ENCODE results near the gene FAIM2. TPM values are rescaled to one million over a fixed set of nuclear protein-coding genes. Genes with fewer than 3 reads are reported as not detected.
A peak's percentile ranks its signal among the peaks of the same experiment; 100 is the strongest.

FAIM2 gene
- total RNA-seq, 1 donor from 2014 or later, result 2.3 TPM

DNA sequence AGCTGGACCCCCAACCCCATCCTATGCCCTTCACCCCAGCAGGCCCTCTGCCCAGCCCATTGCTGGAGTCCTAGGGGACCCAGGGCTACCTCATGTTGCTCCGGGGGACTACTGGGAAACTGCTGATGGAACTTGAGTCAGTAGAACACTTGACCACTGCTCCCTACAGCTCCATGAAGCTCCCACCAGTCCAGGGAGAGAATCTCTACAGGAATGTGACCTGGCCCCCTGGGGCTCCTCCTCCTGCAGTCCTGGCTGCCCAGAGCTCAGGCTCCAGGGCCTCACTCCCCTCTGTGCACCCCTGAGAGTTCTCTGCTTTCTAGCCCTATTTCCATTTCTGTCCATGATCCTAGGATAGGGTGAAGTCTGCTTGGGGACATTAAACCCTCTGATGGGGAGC, 36.0 kb upstream of the FAIM2 start:
- no peak for DNase-seq (ENCODE audit: low read depth)

GRCh38 chr12:49939307-49939706, 35.6 kb upstream of the FAIM2 start:
- DNase-seq (ENCODE audit: low read depth), result no peak

- peak; percentile 23 for DNase-seq (ENCODE audit: low read depth)
Observed at GRCh38 chr12:49937639-49938300, 34.1 kb upstream of the FAIM2 start.

GRCh38 chr12:49936925-49937324, 33.2 kb upstream of the FAIM2 start:
- DNase-seq (ENCODE audit: low read depth), result no peak

DNA sequence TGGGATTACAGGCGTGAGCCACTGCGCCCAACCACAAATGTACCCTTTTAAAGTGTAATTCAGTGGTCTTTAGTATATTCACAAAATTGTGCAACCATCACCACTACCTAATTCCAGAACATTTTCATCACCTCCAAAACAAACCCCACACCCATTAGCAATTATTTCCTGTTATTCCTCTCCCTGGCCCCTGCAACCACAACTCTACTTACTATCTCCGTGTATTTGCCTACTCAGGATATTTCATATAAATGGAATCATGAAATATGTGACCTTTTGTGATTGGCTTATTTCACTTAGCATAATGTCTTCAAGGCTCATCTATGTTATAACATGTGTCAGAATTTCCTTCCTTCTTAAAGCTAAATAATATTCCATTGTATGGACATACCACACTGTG, 30.8 kb upstream of the FAIM2 start:
- no peak for DNase-seq (ENCODE audit: low read depth)

DNA sequence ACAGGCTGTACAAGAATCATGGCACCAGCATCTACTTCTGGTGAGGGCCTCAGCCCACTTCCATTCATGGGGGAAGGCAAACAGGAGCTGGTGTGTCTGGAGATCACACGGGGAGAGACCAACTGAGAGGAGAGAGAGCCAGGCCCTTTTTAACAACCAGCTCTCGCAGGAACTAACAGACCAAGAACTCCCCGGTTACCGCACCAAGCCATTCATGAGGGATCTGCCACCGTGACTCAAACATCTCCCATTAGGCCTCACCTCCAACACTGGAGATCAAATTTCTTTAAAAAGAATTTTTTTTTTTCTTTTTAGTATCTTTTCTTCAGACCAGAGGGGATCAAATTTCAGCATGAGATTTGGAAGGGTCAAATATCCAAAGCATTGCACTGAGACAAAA, 30.1 kb upstream of the FAIM2 start:
- DNase-seq (ENCODE audit: low read depth), result peak; percentile 65

- no peak for DNase-seq (ENCODE audit: low read depth)
Observed at GRCh38 chr12:49932533-49933130, 28.9 kb upstream of the FAIM2 start.

DNA sequence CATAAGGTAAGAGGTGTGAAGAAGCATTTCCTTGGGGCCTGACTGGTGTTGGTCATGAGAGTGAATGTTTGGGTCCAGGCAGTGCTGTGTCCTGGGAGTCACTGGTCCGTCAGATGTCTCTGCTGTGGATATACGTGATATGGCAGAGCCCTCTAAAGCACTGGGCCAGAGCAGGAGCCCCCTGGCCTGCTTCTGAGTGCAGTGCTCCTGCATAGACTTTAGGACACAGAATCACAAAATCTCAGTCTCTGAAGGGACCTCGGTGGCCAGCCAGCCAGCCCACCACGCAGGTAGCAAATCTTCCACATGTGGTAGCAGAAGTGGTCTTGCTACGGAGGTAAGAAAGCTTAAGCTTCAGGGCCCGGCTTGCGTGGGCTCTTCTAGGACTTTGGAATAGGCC, 28.3 kb upstream of the FAIM2 start:
- DNase-seq (ENCODE audit: low read depth), result no peak

DNA sequence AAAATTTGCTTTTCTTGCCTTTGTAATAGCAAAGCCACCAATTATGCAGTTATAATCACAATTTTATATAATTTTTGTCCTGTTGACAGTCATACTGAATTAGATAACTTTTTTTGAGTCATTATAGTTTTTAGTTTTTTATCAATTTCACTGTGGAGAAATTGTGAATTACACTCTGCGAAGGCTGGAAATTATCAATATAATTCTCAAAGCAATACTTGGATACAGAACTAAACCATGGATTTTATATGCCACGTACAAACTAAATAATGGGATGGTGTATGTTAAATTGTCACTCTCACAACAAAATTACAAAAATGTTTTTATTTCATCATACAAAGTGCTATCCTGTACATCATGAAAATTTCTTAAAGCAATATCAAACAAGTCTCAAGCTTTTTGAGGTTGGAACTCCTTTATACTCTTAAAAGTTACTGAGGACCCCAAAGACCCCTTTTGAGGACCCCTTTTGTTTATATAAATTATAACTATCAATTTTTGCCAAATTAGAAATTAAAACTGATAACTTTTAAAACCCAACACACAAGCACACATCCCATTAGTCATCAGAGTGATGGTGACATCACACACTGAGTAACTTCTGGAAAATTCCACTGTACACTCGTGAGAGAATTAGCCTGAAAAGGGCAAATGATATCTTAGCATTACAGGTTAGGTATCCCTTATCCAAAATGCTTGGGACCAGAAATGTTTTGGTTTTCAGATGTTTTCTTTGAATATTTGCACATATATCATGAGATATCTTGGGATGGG, 27.0 kb upstream of the FAIM2 start:
- peak; percentile 46 for DNase-seq (ENCODE audit: low read depth)

- no peak for DNase-seq (ENCODE audit: low read depth)
Observed at GRCh38 chr12:49929581-49929980, 25.9 kb upstream of the FAIM2 start.

GRCh38 chr12:49928471-49928870, 24.8 kb upstream of the FAIM2 start:
- DNase-seq (ENCODE audit: low read depth), result no peak

- DNase-seq (ENCODE audit: low read depth), result no peak
Observed at GRCh38 chr12:49925433-49926204, 21.9 kb upstream of the FAIM2 start.

GRCh38 chr12:49924628-49925246, 21.0 kb upstream of the FAIM2 start:
- DNase-seq (ENCODE audit: low read depth), result no peak

DNA sequence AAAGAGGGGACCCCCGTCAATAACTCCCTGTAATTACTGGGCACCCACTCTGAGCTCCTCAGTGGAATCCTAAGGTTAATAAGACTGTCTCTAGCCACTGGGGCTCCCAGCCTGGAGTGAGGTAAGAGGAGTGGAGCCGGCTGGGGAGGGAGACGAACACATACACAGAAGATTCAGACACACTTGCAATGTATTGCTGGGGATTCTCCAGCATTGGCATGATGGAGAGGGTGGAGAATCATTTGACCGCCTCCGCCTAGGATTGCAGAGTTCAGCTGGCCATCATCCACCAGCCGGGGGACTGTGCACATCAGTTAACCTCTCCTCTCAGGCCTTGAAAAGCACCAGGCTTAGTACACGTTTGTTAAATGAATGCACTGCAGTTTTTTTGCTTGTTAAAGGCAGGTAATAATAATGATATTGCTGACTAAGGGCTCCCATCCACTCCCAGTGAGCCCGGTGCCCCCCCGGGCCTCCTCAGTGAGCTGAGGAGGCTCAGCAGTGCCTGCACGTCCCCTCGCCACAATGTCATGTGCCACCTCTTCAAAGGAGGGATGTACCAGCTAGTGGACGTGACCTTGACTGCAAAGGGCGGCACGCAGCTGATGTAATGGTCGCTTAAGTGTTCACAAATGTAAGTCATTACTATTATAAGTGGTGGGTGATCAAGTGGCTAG, 20.3 kb upstream of the FAIM2 start:
- no peak for DNase-seq (ENCODE audit: low read depth)

GRCh38 chr12:49923035-49923644, 19.4 kb upstream of the FAIM2 start:
- DNase-seq (ENCODE audit: low read depth), result no peak

DNA sequence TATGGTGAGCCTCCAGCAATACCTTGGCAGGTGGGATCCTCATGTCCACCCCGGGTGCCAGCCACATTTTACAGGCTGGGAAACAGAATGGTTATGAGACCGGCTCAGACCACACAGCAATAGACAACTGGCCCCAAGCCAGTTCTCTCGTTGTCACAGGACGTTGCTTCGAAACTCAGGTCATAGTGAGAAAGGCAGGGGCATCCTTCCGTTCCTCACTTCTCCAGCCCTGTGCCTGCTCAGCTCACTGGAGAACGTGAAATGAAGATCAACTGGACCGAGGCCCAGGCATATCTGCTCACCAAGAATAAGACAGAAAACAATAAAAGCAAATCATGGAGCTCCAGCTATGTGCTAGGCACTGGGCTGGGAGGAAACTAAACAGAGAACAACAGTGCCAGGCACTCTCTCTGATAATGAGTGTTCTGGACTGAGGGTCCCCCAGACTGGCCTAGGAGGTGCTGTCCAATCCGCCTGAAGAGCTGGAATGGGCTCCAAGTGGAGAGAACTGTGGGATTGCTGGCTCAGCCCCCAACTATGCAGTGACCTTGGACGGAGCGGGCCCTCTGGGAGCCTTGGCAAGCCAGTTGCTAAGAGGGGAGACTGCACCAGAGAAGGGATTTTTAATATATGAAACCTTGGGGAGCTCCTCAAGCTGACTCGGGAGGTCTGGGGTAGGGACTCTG, 18.8 kb upstream of the FAIM2 start:
- DNase-seq (ENCODE audit: low read depth), result no peak

DNA sequence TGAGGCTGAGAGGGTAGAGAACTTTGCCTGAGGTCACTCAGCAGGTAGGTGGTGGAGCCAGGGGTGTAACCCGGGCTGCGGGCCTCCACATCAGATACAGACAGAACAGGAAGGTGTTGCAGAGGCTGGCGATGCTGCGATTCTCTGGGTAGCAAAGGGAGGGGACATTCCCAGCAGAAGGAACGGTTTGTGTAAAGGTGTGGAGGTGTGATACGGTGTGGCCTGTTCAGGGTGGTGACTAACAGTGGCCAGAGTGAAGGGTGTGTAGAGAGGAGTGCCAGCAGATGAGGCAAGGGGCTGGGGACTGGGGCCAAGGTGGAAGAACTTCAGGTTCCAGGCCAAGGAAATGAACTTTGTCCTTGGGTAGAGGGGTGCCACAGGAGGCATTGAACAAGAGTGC, 18.2 kb upstream of the FAIM2 start:
- no peak for DNase-seq (ENCODE audit: low read depth)

GRCh38 chr12:49921299-49921698, 17.6 kb upstream of the FAIM2 start:
- no peak for DNase-seq (ENCODE audit: low read depth)

DNA sequence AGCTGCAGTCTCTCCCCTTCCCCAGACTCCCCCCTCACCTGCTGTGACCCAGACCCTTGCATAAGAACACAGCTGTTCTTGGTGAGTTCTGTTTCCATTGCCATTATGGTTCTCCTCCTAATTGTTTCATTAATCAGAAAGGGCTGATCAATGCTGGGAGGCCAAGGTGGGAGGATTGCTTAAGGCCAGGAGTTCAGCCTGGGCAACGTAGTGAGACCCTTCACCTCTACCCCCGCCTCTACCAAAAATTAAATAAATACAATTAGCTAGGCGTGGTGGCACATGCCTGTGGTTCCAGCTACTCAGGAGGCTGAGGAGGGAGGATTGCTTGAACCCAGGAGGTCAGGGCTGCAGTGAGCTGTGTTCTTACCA, 17.2 kb upstream of the FAIM2 start:
- no peak for DNase-seq (ENCODE audit: low read depth)
